SH-SY5Y (cell line): ENCODE results near the gene ENO3.

Source experiments
- GATA2 ChIP-seq: IDR thresholded peaks from 2 replicates; pipeline ENCODE4 v1.6.1; 2011; ENCODE audit warnings: mild to moderate bottlenecking, low read depth, low read length
- GATA3 ChIP-seq: IDR thresholded peaks from 2 replicates; pipeline ENCODE4 v1.6.1; 2011; ENCODE audit warnings: low read depth, mild to moderate bottlenecking, low read length, moderate library complexity

GRCh38 chr17:4944554-4945175, 6.3 kb upstream of the ENO3 start:
- TF ChIP-seq GATA3 (no peak), GATA2 (no peak)
